ENCODE measurements around the gene ORM2.

ORM2 gene

GRCh38 chr9:114311571-114312512 lies 17.8 kb upstream of the ORM2 start:
- no peak overlapping the region for H3K4me3 ChIP-seq (ENCODE audit: insufficient read length, low read depth)
- H3K36me3 ChIP-seq (ENCODE audit: insufficient read depth, insufficient read length, low read length) = peaks cover 50% of the 10 kb centered on the region
- H3K9me3 ChIP-seq (ENCODE audit: insufficient read depth, low read length) = no peaks in the 10 kb centered on the region
- no peak overlapping the region for H3K9ac ChIP-seq (ENCODE audit: insufficient read length, low read depth)
- no peak for TF ChIP-seq YY1 (IDR thresholded peaks at IDR 0.05; ENCODE audit: insufficient read depth, insufficient read length)
- TF ChIP-seq SUZ12 (IDR thresholded peaks at IDR 0.05; ENCODE audit: extremely low read depth, insufficient read depth, insufficient read length) = no peak
- TF ChIP-seq ZNF274 (IDR thresholded peaks at IDR 0.05; ENCODE audit: low read depth, low read length) = no peak
- no peaks in the 10 kb centered on the region for H3K27me3 ChIP-seq (ENCODE audit: insufficient read depth, insufficient read length)
- DNase-seq (ENCODE audit: low read depth, low spot score) = no peak
- H3K4me1 ChIP-seq (ENCODE audit: insufficient read depth, insufficient read length) = peaks cover 2% of the 10 kb centered on the region

GRCh38 chr9:114312513-114312875 lies 17.2 kb upstream of the ORM2 start:
- H3K9me3 ChIP-seq (ENCODE audit: insufficient read depth, low read length) = no peaks in the 10 kb centered on the region
- TF ChIP-seq YY1 (IDR thresholded peaks at IDR 0.05; ENCODE audit: insufficient read depth, insufficient read length) (no peak), SUZ12 (IDR thresholded peaks at IDR 0.05; ENCODE audit: extremely low read depth, insufficient read depth, insufficient read length) (no peak)
- no peak overlapping the region for H3K4me3 ChIP-seq (ENCODE audit: insufficient read length, low read depth)
- no peaks in the 10 kb centered on the region for H3K27me3 ChIP-seq (ENCODE audit: insufficient read depth, insufficient read length)
- peaks cover 3% of the 10 kb centered on the region for H3K4me1 ChIP-seq (ENCODE audit: insufficient read depth, insufficient read length)
- DNase-seq (ENCODE audit: low read depth, low spot score) = no peak
- no peak overlapping the region for H3K9ac ChIP-seq (ENCODE audit: insufficient read length, low read depth)
- H3K36me3 ChIP-seq (ENCODE audit: insufficient read depth, insufficient read length, low read length) = peaks cover 44% of the 10 kb centered on the region

- Histone ChIP-seq H3K36me3 (ENCODE audit: insufficient read depth, insufficient read length, low read length) (peaks cover 37% of the 10 kb centered on the region), H3K9me3 (ENCODE audit: insufficient read depth, low read length) (no peaks in the 10 kb centered on the region), H3K27me3 (ENCODE audit: insufficient read depth, insufficient read length) (no peaks in the 10 kb centered on the region), H3K4me3 (ENCODE audit: insufficient read length, low read depth) (no peak overlapping the region), H3K4me1 (ENCODE audit: insufficient read depth, insufficient read length) (peaks cover 3% of the 10 kb centered on the region), H3K9ac (ENCODE audit: insufficient read length, low read depth) (no peak overlapping the region)
- no peak for DNase-seq (ENCODE audit: low read depth, low spot score)
- no peak for TF ChIP-seq YY1 (IDR thresholded peaks at IDR 0.05; ENCODE audit: insufficient read depth, insufficient read length)
- no peak for TF ChIP-seq SUZ12 (IDR thresholded peaks at IDR 0.05; ENCODE audit: extremely low read depth, insufficient read depth, insufficient read length)
- TF ChIP-seq ZNF274 (IDR thresholded peaks at IDR 0.05; ENCODE audit: low read depth, low read length) = no peak
Measured at GRCh38 chr9:114313186-114313585, 16.5 kb upstream of the ORM2 start.

DNA sequence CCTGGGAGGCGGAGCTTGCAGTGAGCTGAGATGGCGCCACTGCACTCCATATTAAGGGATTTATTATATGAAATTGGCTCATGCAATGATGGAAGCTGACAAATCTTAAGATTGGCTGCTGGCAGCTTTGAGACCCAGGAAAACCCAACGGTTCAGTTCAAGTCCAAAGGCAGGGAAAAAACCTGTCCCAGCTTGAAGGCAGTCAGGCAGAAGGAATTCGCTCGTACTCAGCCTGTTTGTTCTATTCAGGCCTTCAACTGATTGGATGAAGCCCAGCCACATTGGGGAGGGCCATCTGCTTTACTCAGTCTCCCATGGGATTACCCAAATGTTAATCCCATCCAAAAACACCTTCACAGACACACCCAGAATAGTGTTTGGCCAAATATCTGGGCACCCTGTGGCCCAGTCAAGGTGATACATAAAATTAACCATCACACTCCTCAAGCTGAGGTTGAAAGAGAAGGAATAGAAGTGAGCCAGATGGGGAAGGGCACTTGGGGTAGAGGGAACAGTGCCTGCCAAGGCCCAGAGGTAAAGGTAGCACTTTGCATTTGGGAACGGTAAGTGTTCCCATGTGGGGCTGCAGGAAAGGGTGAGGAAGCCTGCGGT lies 15.3 kb upstream of the ORM2 start:
- no peaks in the 10 kb centered on the region for H3K27me3 ChIP-seq (ENCODE audit: insufficient read depth, insufficient read length)
- DNase-seq (ENCODE audit: low read depth, low spot score) = no peak
- TF ChIP-seq SUZ12 (IDR thresholded peaks at IDR 0.05; ENCODE audit: extremely low read depth, insufficient read depth, insufficient read length) (no peak), YY1 (IDR thresholded peaks at IDR 0.05; ENCODE audit: insufficient read depth, insufficient read length) (no peak), ZNF274 (IDR thresholded peaks at IDR 0.05; ENCODE audit: low read depth, low read length) (no peak)
- H3K4me1 ChIP-seq (ENCODE audit: insufficient read depth, insufficient read length) = peaks cover 3% of the 10 kb centered on the region
- no peak overlapping the region for H3K9ac ChIP-seq (ENCODE audit: insufficient read length, low read depth)
- H3K4me3 ChIP-seq (ENCODE audit: insufficient read length, low read depth) = no peak overlapping the region
- H3K36me3 ChIP-seq (ENCODE audit: insufficient read depth, insufficient read length, low read length) = peaks cover 25% of the 10 kb centered on the region
- H3K9me3 ChIP-seq (ENCODE audit: insufficient read depth, low read length) = no peaks in the 10 kb centered on the region

GRCh38 chr9:114314881-114315722 lies 14.6 kb upstream of the ORM2 start:
- H3K9ac ChIP-seq (ENCODE audit: insufficient read length, low read depth) = no peak overlapping the region
- no peak overlapping the region for H3K4me3 ChIP-seq (ENCODE audit: insufficient read length, low read depth)
- no peaks in the 10 kb centered on the region for H3K27me3 ChIP-seq (ENCODE audit: insufficient read depth, insufficient read length)
- no peaks in the 10 kb centered on the region for H3K9me3 ChIP-seq (ENCODE audit: insufficient read depth, low read length)
- H3K4me1 ChIP-seq (ENCODE audit: insufficient read depth, insufficient read length) = peaks cover 3% of the 10 kb centered on the region
- peaks cover 21% of the 10 kb centered on the region for H3K36me3 ChIP-seq (ENCODE audit: insufficient read depth, insufficient read length, low read length)
- DNase-seq (ENCODE audit: low read depth, low spot score) = no peak
- no peak for TF ChIP-seq YY1 (IDR thresholded peaks at IDR 0.05; ENCODE audit: insufficient read depth, insufficient read length)
- no peak for TF ChIP-seq ZNF274 (IDR thresholded peaks at IDR 0.05; ENCODE audit: low read depth, low read length)
- no peak for TF ChIP-seq SUZ12 (IDR thresholded peaks at IDR 0.05; ENCODE audit: extremely low read depth, insufficient read depth, insufficient read length)

- DNase-seq (ENCODE audit: low read depth, low spot score) = no peak
- H3K9ac ChIP-seq (ENCODE audit: insufficient read length, low read depth) = no peak overlapping the region
- TF ChIP-seq ZNF274 (IDR thresholded peaks at IDR 0.05; ENCODE audit: low read depth, low read length) (no peak), YY1 (IDR thresholded peaks at IDR 0.05; ENCODE audit: insufficient read depth, insufficient read length) (no peak), SUZ12 (IDR thresholded peaks at IDR 0.05; ENCODE audit: extremely low read depth, insufficient read depth, insufficient read length) (no peak)
- H3K27me3 ChIP-seq (ENCODE audit: insufficient read depth, insufficient read length) = no peaks in the 10 kb centered on the region
- H3K9me3 ChIP-seq (ENCODE audit: insufficient read depth, low read length) = no peaks in the 10 kb centered on the region
- peaks cover 3% of the 10 kb centered on the region for H3K4me1 ChIP-seq (ENCODE audit: insufficient read depth, insufficient read length)
- no peak overlapping the region for H3K4me3 ChIP-seq (ENCODE audit: insufficient read length, low read depth)
- H3K36me3 ChIP-seq (ENCODE audit: insufficient read depth, insufficient read length, low read length) = peaks cover 13% of the 10 kb centered on the region
Measured at GRCh38 chr9:114315723-114316363, 13.8 kb upstream of the ORM2 start.
